WTC11 (cell line): ENCODE results near the gene SRPK1.

Source experiments
- E2F4 ChIP-seq: sonication (generic); formaldehyde crosslinking; IDR thresholded peaks from 2 replicates; pipeline ENCODE4 v1.8.1; 2022; ENCODE audit warnings: low read depth, mild to moderate bottlenecking, moderate library complexity, missing genetic modification reagents, borderline replicate concordance
- SP1 ChIP-seq: sonication (generic); formaldehyde crosslinking; conservative IDR thresholded peaks from 2 replicates; pipeline ENCODE4 v1.8.1; 2022; ENCODE audit warnings: missing genetic modification reagents
- TEAD1 ChIP-seq: sonication (generic); formaldehyde crosslinking; IDR thresholded peaks from 2 replicates; pipeline ENCODE4 v1.8.0; 2022; ENCODE audit warnings: mild to moderate bottlenecking, missing genetic modification reagents
- TF ChIP-seq, protein P1 (sequence below): fragments of 200-600 bp; IDR thresholded peaks from 2 replicates; pipeline ENCODE4 v1.8.0; 2022; ENCODE audit warnings: antibody characterized with exemption
- TF ChIP-seq, protein P2 (sequence below): sonication (generic); formaldehyde crosslinking; conservative IDR thresholded peaks from 2 replicates; pipeline ENCODE4 v1.8.1; 2022; ENCODE audit warnings: mild to moderate bottlenecking, missing genetic modification reagents

- TF ChIP-seq, protein P1, sequence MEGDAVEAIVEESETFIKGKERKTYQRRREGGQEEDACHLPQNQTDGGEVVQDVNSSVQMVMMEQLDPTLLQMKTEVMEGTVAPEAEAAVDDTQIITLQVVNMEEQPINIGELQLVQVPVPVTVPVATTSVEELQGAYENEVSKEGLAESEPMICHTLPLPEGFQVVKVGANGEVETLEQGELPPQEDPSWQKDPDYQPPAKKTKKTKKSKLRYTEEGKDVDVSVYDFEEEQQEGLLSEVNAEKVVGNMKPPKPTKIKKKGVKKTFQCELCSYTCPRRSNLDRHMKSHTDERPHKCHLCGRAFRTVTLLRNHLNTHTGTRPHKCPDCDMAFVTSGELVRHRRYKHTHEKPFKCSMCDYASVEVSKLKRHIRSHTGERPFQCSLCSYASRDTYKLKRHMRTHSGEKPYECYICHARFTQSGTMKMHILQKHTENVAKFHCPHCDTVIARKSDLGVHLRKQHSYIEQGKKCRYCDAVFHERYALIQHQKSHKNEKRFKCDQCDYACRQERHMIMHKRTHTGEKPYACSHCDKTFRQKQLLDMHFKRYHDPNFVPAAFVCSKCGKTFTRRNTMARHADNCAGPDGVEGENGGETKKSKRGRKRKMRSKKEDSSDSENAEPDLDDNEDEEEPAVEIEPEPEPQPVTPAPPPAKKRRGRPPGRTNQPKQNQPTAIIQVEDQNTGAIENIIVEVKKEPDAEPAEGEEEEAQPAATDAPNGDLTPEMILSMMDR: no peak
- TF ChIP-seq, protein P2, sequence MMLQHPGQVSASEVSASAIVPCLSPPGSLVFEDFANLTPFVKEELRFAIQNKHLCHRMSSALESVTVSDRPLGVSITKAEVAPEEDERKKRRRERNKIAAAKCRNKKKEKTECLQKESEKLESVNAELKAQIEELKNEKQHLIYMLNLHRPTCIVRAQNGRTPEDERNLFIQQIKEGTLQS: no peak
- TF ChIP-seq TEAD1 (CRISPR knock-in tag): no peak
- no peak for TF ChIP-seq E2F4 (CRISPR knock-in tag)
- no peak for TF ChIP-seq SP1
Observed at GRCh38 chr6:35894776-35895175, 26.1 kb downstream of the SRPK1 start.
